GM10847 (cell line): ENCODE results near the gene LPP.

Experiments
- POLR2A ChIP-seq: IDR thresholded peaks from 2 replicates; pipeline ENCODE4 v1.6.1; 2011; ENCODE audit not compliant: insufficient read length; ENCODE audit errors: extremely low read depth

The LPP gene

DNA sequence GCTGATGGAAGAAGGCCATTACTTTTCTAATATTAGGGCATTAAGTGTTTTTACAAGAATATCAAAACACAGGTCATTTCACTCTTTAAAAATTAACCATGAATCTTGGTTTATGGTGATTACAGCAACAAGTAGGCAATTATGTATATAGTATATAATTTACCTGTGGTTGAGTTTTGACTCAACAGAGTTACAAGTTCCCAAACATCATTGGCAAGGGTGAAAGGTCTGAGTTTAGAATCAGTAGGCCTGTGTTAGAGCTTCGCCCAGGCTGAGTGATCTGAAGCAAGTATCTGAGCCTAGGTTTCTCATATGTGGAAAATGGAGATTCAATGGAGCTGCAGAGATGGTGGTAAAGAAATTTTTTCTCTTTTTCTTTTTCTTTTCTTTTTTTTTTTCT lies 25.1 kb upstream of the LPP start:
- TF ChIP-seq POLR2A, result no peak

DNA sequence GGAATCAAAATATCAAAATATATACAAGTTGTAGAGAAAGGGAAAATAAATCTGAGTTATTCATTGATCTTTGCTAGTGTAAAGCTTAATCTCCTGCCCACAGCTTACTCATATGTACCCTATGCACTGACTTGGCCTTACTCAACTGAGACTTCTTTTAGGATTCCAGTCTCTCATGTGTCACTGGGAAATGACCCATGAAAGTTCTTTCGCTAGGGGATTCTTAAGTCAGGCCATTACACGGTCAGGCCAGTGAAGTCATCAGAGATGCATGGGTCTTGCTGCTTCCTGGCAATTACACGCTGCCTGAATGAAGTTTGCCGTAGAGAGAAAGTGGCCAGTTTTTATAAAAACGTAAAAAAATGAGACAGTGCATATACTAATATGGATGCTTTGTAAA lies 20.7 kb upstream of the LPP start:
- no peak for TF ChIP-seq POLR2A

GRCh38 chr3:188133646-188134045 lies 20.3 kb upstream of the LPP start:
- no peak for TF ChIP-seq POLR2A

- no peak for TF ChIP-seq POLR2A
These were observed 19.9 kb upstream of the LPP start for GRCh38 chr3:188134079-188134478.

- TF ChIP-seq POLR2A, result no peak
These were observed 19.1 kb upstream of the LPP start for GRCh38 chr3:188134856-188135255.

DNA sequence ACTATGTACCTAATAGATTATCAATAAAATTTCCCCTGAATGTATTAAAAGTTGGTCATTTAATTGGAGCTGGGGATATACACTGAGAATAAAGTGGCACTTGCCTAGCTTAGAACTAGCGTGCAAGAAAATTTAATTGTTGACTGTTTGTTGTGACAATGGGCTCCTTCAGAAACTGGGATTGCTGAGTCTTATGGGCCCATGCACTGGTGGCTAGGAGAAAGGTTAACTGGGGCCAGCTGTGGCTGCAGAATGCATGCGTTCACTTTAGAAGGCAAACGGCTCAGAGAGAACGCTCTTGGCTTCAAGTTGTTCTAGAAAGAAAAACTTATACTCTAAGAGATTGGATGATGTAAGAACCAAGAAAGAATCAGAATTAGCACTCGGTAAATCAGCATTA lies 18.7 kb upstream of the LPP start:
- TF ChIP-seq POLR2A, result no peak

GRCh38 chr3:188137051-188137450 lies 16.9 kb upstream of the LPP start:
- TF ChIP-seq POLR2A, result no peak

- no peak for TF ChIP-seq POLR2A
These were observed 14.5 kb upstream of the LPP start for GRCh38 chr3:188139466-188139865.

DNA sequence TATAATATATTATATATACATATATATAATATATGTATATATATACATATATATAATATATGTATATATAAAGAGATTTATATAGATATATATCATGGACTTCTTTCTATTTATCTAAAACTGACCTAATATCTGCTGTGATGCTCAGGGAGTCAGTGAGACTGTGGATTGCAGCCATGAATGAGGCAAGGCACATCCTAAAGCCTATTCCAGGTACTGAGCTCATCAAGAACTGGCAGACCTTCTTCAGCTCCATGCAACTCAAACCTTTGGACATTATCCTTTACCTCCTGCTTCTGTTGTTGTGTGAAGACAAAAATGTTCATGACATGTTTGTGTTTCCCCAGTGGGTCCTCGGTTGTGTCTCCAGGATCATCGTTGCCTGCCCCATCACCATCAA lies 7.7 kb upstream of the LPP start:
- TF ChIP-seq POLR2A, result no peak

DNA sequence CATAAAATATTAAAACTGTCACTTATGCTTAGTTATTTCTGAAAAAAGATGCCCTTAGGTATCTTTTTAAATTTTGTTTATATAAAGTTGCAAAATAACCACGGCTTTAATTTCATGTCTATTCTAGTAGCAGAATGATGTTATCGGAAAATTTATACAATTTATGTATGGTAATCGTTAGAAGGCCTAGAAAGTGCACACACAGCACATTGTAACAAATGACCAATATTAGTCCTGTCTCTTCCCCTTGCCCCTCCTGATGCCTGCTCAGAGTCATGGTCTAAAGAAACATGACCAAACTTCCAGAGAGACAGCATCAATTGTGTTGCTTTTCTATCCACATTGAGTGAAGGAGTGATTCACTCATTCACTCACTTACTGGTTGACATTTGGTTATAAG lies 6.2 kb upstream of the LPP start:
- no peak for TF ChIP-seq POLR2A

GRCh38 chr3:188148318-188148717 lies 5.6 kb upstream of the LPP start:
- TF ChIP-seq POLR2A, result no peak

DNA sequence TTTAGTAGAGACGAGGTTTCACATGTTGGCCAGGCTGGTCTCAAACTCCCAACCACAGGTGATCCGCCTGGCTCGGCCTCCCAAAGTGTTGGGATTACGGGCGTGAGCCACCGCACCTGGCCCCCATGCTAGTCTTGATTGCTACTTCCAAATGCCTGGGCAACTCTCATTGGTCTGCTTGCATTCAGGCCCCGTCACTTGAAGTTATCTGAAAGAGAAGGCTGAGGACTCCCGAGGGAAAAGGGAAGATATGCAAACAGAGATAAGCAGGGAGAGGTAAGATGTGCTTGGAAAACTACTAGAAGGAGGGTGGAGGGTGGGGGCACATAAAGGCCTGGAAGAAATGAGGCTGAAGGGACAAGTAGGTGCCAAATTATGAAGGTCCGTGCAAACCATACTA lies 4.4 kb upstream of the LPP start:
- no peak for TF ChIP-seq POLR2A

DNA sequence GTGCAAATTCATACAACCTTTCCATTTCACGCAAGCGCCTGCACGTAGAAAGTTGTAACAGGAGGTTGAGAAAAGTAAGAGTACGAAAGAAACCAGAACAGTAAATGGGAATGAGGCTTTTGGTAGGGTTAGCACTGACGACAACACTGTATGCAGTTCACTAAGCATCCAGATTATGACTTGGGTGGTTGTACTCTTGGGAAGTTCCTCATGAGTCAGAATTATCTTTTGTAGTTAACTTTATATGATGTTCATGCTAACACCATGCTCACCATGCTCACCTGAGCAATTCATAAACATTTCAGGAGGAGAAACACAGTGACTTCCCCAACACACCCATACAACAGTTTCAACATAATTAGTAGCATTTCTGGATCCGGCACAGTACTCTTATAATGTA lies 3.0 kb upstream of the LPP start:
- TF ChIP-seq POLR2A, result no peak

GRCh38 chr3:188151438-188151837 lies 2.5 kb upstream of the LPP start:
- TF ChIP-seq POLR2A, result no peak

DNA sequence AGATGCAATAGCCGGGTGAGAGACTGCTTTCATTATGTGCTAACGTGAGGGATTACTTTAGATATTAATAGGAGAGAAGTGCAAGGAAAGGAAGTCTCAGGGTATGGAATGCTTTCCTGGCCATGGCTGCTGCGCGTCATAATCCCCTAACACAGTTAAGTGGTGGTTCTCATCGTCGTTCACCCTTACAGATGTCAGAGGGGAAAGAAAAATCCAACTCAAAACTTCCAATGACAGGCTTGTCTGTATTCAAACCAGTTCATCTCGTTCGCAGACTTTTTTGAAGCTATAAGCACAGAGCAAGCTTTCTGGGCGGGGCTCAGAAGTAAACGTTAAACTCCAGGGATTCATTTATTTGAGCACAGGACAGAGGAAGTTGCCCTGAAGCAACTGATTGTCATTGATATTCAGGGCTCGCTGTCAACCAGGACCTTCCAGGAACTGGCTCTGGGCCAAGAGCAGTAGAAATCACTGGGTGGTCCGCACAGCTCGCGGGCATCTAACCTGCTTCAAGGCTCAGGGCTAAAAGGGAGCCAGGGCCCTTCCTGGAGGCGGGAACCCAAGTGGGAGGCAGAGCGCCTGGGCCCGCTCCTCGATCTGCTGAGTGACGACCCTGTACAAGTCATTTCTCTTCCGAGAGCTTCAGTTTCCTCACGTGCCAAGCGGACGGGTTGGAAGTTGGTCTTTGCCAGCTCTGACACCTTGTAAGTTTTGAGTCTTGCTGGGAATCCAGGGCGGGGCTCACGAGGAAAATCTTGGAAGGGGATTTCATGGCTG lies 1.1 kb upstream of the LPP start:
- no peak for TF ChIP-seq POLR2A

DNA sequence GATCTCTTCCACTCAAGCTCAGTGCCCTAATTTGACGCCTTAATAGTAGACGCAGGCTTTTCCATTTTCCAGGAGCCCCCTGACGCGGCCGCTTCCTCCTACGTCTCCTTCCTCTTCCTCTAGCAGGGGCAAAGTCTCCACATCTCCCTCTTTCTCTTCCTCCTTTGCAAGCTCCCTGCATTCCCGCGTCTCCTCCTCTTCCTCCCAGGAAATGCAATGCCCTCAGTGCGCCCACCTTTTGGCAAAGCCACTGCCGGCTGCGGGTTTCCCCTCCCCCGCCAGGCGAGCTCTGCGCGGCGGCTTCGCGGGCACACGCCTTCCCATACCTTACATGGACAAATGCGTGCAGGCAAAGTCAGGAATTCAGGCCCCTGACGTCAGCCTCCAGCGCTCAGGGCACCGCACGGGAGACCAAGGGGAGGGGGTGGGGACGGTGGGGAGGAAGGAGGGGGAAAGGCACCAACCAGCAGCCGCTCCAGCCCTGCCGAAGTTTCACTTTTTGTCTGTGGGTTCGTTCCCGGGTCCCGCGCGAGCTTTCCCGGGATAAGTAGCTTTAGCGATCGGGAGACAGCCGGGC lies 432 bp upstream of the LPP start:
- no peak for TF ChIP-seq POLR2A
